GM23338 (cell line): Measurements from ENCODE around the gene ANKRD1. TPM values are rescaled to one million over a fixed set of nuclear protein-coding genes. Genes with fewer than 3 reads are reported as not detected.

Source experiments
- ATAC-seq: fragments of 200-7000 bp; cut with Tn5 transposase; 3 replicates; pipeline ENCODE4 v1.9.1; 2020
- DNase-seq: peaks from one replicate; pipeline ENCODE4 v3.0.0-alpha.2; 2015; ENCODE audit warnings: low spot score
- H2AFZ ChIP-seq: fragments of 200-600 bp; sonication (generic); 2 replicates; pipeline ENCODE4 v1.8.0; 2016; ENCODE audit warnings: antibody characterized with exemption, mild to moderate bottlenecking, moderate library complexity
- H3F3A ChIP-seq: fragments of 200-600 bp; sonication (generic); replicated peaks from 2 replicates; pipeline ENCODE4 v1.8.0; 2017; ENCODE audit warnings: antibody characterized with exemption, mixed run types, low read depth
- H3K27ac ChIP-seq: fragments of 200-600 bp; sonication (generic); 2 replicates; pipeline ENCODE4 v1.6.1; 2016; ENCODE audit warnings: low read depth
- H3K27me3 ChIP-seq: fragments of 200-600 bp; sonication (generic); 2 replicates; pipeline ENCODE4 v1.8.0; 2016; ENCODE audit warnings: mild to moderate bottlenecking, mixed run types, moderate library complexity; ENCODE audit not compliant: insufficient read depth
- H3K36me3 ChIP-seq: fragments of 200-600 bp; sonication (generic); 2 replicates; pipeline ENCODE4 v1.8.0; 2016; ENCODE audit warnings: mild to moderate bottlenecking; ENCODE audit not compliant: insufficient read depth
- H3K4me1 ChIP-seq: fragments of 200-600 bp; sonication (generic); 2 replicates; pipeline ENCODE4 v1.8.0; 2016; ENCODE audit warnings: mild to moderate bottlenecking, moderate library complexity; ENCODE audit not compliant: insufficient read depth
- H3K4me2 ChIP-seq: fragments of 200-600 bp; sonication (generic); 2 replicates; pipeline ENCODE4 v1.7.1; 2017; ENCODE audit warnings: mixed run types
- H3K4me3 ChIP-seq: fragments of 200-600 bp; sonication (generic); 2 replicates; pipeline ENCODE4 v1.6.1; 2016; ENCODE audit warnings: mixed run types
- H3K79me2 ChIP-seq: fragments of 200-600 bp; sonication (generic); replicated peaks from 2 replicates; pipeline ENCODE4 v1.8.0; 2017; ENCODE audit warnings: mild to moderate bottlenecking; ENCODE audit not compliant: insufficient read depth
- H3K9me2 ChIP-seq: fragments of 200-600 bp; sonication (generic); 2 replicates; pipeline ENCODE4 v1.8.0; 2017; ENCODE audit not compliant: insufficient read depth
- H4K20me1 ChIP-seq: fragments of 200-600 bp; sonication (generic); replicated peaks from 2 replicates; pipeline ENCODE4 v1.8.0; 2017; ENCODE audit warnings: mild to moderate bottlenecking; ENCODE audit not compliant: insufficient read depth
- H3K27ac Mint-ChIP-seq: 2 replicates; pipeline ENCODE4 v1.8.0; 2020; ENCODE audit warnings: inconsistent platforms, mild to moderate bottlenecking, moderate library complexity, mixed read lengths
- H3K27me3 Mint-ChIP-seq: 3 replicates; pipeline ENCODE4 v1.8.0; 2022; ENCODE audit warnings: low read depth, mild to moderate bottlenecking, moderate library complexity, mixed read lengths, inconsistent platforms; ENCODE audit not compliant: insufficient read depth, poor library complexity
- H3K36me3 Mint-ChIP-seq: 3 replicates; pipeline ENCODE4 v1.8.0; 2021; ENCODE audit warnings: low read depth, mild to moderate bottlenecking, inconsistent platforms, moderate library complexity, mixed read lengths
- H3K4me1 Mint-ChIP-seq: 3 replicates; pipeline ENCODE4 v1.8.0; 2020; ENCODE audit warnings: mild to moderate bottlenecking, inconsistent platforms, mixed read lengths
- H3K4me3 Mint-ChIP-seq: 3 replicates; pipeline ENCODE4 v1.8.0; 2021; ENCODE audit warnings: moderate library complexity, mild to moderate bottlenecking, inconsistent platforms, mixed read lengths
- H3K9me3 Mint-ChIP-seq: 3 replicates; pipeline ENCODE4 v1.8.0; 2020; ENCODE audit warnings: moderate library complexity, mild to moderate bottlenecking, inconsistent platforms, mixed read lengths
- CREB1 ChIP-seq: fragments of 250-450 bp; sonication (Bioruptor Pico); IDR thresholded peaks from 2 replicates; pipeline ENCODE4 v1.5.0; 2020; ENCODE audit warnings: low read depth, mild to moderate bottlenecking, moderate library complexity
- EZH2phosphoT487 ChIP-seq: fragments of 200-600 bp; sonication (generic); IDR thresholded peaks from one replicate; pipeline ENCODE4 v1.8.1; 2018; ENCODE audit warnings: antibody characterized with exemption; ENCODE audit not compliant: unreplicated experiment
- JUNB ChIP-seq: IDR thresholded peaks from one replicate; pipeline ENCODE4 v1.6.1; 2016; ENCODE audit warnings: antibody characterized with exemption; ENCODE audit not compliant: unreplicated experiment
- POLR2AphosphoS5 ChIP-seq: IDR thresholded peaks from 2 replicates; pipeline ENCODE4 v1.6.1; 2016; ENCODE audit warnings: antibody characterized with exemption, low read depth
- REST ChIP-seq: IDR thresholded peaks from one replicate; pipeline ENCODE4 v1.6.1; 2018; ENCODE audit warnings: antibody characterized with exemption; ENCODE audit not compliant: unreplicated experiment
- long read RNA-seq: library from polyadenylated mRNA; unstranded; transcript quantifications from one replicate; pipeline ENCODE4 v2.0.0, GENCODE V29; 2020; ENCODE audit not compliant: unreplicated experiment
- polyA plus RNA-seq: library from polyadenylated mRNA; unstranded; fragments of >200 nt; fragmentation: Nextera tagmentation; extraction: Ambion mirVana; gene quantifications from 2 replicates; pipeline ENCODE4 v1.2.1, GENCODE V29; 2016
- total RNA-seq: library from RNA; depleted of rRNA; stranded (reverse); fragments of >200 nt; shearing (Covaris generic); gene quantifications from 2 replicates; pipeline ENCODE4 v1.2.3, GENCODE V29; 2014; rRNA removed
- TF ChIP-seq, protein P1 (sequence below), 2 experiments: fragments of 200-600 bp in 1 of 2; sonication (generic) in 1 of 2; conservative IDR thresholded peaks; 2 replicates each; pipeline versions ENCODE4 v1.5.1 to v1.6.1; 2016 to 2017; ENCODE audit warnings: antibody characterized with exemption in 2 of 2, low read depth in 2 of 2, mild to moderate bottlenecking in 2 of 2, moderate library complexity in 1 of 2

Gene ANKRD1
- total RNA-seq = not detected in 2 replicates
- 0.10 TPM in 1 of 2 replicates, not detected in the other for polyA plus RNA-seq
- long read RNA-seq = 0 reads

DNA sequence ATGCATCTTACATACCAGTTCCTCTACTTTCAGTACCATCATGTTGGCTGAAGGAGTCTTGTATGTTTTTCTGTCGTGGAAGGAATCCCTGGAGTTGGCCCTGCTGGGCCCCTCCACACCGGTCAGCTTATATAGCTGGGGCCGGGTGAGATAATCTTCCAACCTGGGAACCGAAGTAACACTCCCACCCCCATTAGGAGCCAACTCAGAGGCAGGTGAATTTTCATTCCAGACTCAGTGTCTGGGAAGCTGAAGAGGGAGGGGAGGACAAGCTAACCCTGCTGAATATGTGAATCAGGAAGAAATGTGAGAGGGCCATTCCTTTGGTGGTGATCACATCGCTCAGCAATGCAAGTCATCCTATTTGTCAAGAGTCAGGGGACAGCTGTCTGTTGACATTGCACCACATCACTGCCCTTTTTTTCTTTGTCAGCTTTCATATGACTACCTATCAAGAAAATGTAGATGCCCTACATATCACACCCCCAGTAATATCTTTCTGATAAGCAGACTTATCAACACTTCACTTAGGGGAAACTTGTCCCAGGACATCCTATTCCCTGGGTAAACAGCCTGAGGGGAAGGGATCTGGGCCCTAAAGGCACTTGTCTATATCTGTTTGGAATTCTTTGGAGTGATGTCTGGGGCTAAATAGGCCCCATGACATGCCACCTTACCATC, at the start of gene ANKRD1:
ANKRD1 (minus strand) TSS at position 102 of the 681 bp plus-strand sequence; CDS start at position 42, 60 bp downstream.
- Mint-ChIP-seq H3K27me3 (peaks cover 98% of the 10 kb centered on the region), H3K4me1 (peaks cover 3% of the 10 kb centered on the region; the same call in 2 of the 3 replicates), H3K27ac (no peak within 1 kb of the TSS), H3K9me3 (peaks cover 3% of the 10 kb centered on the region; the same call in 1 of the 3 replicates), H3K36me3 (no peaks in the 10 kb centered on the region), H3K4me3 (no peak within 1 kb of the TSS)
- Histone ChIP-seq H3K4me1 (no peaks in the 10 kb centered on the region), H3K4me3 (no peak within 1 kb of the TSS), H3K4me2 (no peak within 1 kb of the TSS), H3K36me3 (no peaks in the 10 kb centered on the region), H3K27ac (no peak within 1 kb of the TSS), H3K9me2 (no peaks in the 10 kb centered on the region), H3K79me2 (no peaks in the 10 kb centered on the region), H3F3A (no peaks in the 10 kb centered on the region), H2AFZ (no peak within 1 kb of the TSS), H3K27me3 (peaks cover 96% of the 10 kb centered on the region), H4K20me1 (peaks cover 29% of the 10 kb centered on the region)
- DNase-seq = peak; percentile 83
- TF ChIP-seq, protein P1, sequence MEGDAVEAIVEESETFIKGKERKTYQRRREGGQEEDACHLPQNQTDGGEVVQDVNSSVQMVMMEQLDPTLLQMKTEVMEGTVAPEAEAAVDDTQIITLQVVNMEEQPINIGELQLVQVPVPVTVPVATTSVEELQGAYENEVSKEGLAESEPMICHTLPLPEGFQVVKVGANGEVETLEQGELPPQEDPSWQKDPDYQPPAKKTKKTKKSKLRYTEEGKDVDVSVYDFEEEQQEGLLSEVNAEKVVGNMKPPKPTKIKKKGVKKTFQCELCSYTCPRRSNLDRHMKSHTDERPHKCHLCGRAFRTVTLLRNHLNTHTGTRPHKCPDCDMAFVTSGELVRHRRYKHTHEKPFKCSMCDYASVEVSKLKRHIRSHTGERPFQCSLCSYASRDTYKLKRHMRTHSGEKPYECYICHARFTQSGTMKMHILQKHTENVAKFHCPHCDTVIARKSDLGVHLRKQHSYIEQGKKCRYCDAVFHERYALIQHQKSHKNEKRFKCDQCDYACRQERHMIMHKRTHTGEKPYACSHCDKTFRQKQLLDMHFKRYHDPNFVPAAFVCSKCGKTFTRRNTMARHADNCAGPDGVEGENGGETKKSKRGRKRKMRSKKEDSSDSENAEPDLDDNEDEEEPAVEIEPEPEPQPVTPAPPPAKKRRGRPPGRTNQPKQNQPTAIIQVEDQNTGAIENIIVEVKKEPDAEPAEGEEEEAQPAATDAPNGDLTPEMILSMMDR (conservative IDR thresholded peaks at IDR 0.05; ENCODE audit: low read depth in 2 of 2) = no peak
- TF ChIP-seq POLR2AphosphoS5 = no peak
- TF ChIP-seq CREB1 = no peak
- TF ChIP-seq EZH2phosphoT487 = no peak
- ATAC-seq = peak; percentile 26

GRCh38 chr10:90969947-90970673, 49.2 kb upstream of the ANKRD1 start:
- Histone ChIP-seq H3K79me2 (no peaks in the 10 kb centered on the region), H2AFZ (no peak overlapping the region), H3K27ac (no peak overlapping the region), H3F3A (no peaks in the 10 kb centered on the region), H4K20me1 (no peaks in the 10 kb centered on the region), H3K9me2 (no peaks in the 10 kb centered on the region), H3K4me1 (no peaks in the 10 kb centered on the region), H3K27me3 (peaks cover 46% of the 10 kb centered on the region), H3K4me3 (no peak overlapping the region), H3K4me2 (no peak overlapping the region), H3K36me3 (no peaks in the 10 kb centered on the region)
- no peak for DNase-seq
- no peak; the same call in 2 of the 3 replicates for ATAC-seq
- no peaks in the 10 kb centered on the region for H3K9me3 Mint-ChIP-seq
- H3K27ac Mint-ChIP-seq = no peak overlapping the region
- peaks cover 16% of the 10 kb centered on the region for H3K27me3 Mint-ChIP-seq
- no peaks in the 10 kb centered on the region for H3K4me1 Mint-ChIP-seq
- H3K36me3 Mint-ChIP-seq = no peaks in the 10 kb centered on the region
- no peak overlapping the region for H3K4me3 Mint-ChIP-seq
- TF ChIP-seq REST (no peak), CREB1 (no peak), JUNB (no peak), POLR2AphosphoS5 (no peak)
- TF ChIP-seq, protein P1 (conservative IDR thresholded peaks at IDR 0.05; ENCODE audit: low read depth in 2 of 2) = peak; percentile 32 to 54
